ENCODE measurements around the gene KSR2.

The KSR2 gene

DNA sequence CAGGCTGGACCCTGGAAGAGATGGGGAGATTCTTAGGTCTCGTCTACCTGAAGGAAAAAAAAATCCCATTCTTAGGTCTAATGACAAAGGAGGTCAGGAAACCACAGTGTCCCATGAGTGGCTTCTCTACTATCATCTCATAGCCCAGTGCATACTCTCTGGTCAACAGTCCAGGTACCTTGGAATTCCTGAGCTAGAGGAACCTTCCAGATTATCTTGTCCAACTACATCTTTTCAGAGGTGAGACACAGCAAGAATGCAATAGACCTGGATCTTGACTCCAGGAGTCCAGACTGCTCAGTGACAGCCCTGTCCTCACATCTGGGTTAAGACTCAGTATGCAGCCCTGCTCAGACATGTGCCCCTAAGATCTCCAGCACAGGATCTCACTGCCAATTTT lies 429.9 kb downstream of the KSR2 start:
- TF ChIP-seq CTCF (IDR thresholded peaks at IDR 0.05) = no peak
- H2AFZ ChIP-seq = no peak overlapping the region
- no peak overlapping the region for H3K9ac ChIP-seq
- no peaks in the 10 kb centered on the region for H3K36me3 ChIP-seq (ENCODE audit: control insufficient read depth, insufficient read depth, low read length)
- H3K4me3 ChIP-seq (ENCODE audit: low read depth, low read length) = no peak overlapping the region
- no peak overlapping the region for H3K27ac ChIP-seq
- no peaks in the 10 kb centered on the region for H3K4me1 ChIP-seq
- no peaks in the 10 kb centered on the region for H3K9me3 ChIP-seq (ENCODE audit: control insufficient read depth, low read length)
- H3K4me2 ChIP-seq (ENCODE audit: low read length) = no peak overlapping the region
- no peaks in the 10 kb centered on the region for H3K27me3 ChIP-seq (ENCODE audit: control insufficient read depth, insufficient read depth, low read length)
- no peaks in the 10 kb centered on the region for H3K79me2 ChIP-seq

DNA sequence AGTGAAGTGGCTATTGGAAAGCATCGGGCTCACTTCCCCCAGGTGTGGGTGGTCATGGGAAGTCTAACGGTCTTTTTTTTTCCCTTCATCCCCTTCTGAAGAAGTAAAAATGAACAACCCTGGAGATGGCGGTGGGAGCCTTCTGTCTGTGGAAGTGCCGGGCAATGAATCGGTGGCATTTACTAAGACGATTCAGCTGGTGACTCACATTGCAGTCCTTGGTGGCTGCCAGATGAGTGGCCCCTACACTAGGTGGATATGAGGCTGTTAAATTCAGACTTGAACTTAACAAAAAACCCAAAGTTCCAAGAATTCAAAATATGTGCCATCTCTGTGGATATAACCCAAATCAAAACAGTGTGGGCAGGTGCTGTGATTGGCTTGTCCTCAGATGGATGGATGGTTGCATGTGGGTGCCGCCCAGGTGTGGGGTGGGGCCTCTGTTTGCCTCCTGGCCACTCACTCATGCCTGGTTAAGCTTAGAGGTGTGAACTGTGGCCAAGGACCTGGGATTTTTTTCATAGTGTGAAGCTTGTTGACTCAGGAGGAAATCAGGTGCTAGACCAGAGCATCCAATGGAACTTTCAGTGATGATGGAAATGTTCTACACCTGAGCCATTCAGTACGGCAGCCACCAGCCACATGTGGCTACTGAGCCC lies 430.6 kb downstream of the KSR2 start:
- Histone ChIP-seq H3K4me1 (no peaks in the 10 kb centered on the region), H3K27me3 (ENCODE audit: control insufficient read depth, insufficient read depth, low read length) (no peaks in the 10 kb centered on the region), H3K36me3 (ENCODE audit: control insufficient read depth, insufficient read depth, low read length) (no peaks in the 10 kb centered on the region), H3K9me3 (ENCODE audit: control insufficient read depth, low read length) (no peaks in the 10 kb centered on the region), H3K4me2 (ENCODE audit: low read length) (no peak overlapping the region), H2AFZ (no peak overlapping the region), H3K27ac (no peak overlapping the region), H3K4me3 (ENCODE audit: low read depth, low read length) (no peak overlapping the region), H3K79me2 (no peaks in the 10 kb centered on the region), H3K9ac (no peak overlapping the region)
- no peak for TF ChIP-seq CTCF (IDR thresholded peaks at IDR 0.05)

GRCh38 chr12:117533687-117534086 lies 435.1 kb downstream of the KSR2 start:
- Histone ChIP-seq H3K9me3 (ENCODE audit: control insufficient read depth, low read length) (no peaks in the 10 kb centered on the region), H3K4me3 (ENCODE audit: low read depth, low read length) (no peak overlapping the region), H3K4me2 (ENCODE audit: low read length) (no peak overlapping the region), H3K36me3 (ENCODE audit: control insufficient read depth, insufficient read depth, low read length) (no peaks in the 10 kb centered on the region), H3K27me3 (ENCODE audit: control insufficient read depth, insufficient read depth, low read length) (no peaks in the 10 kb centered on the region), H3K9ac (no peak overlapping the region), H2AFZ (no peak overlapping the region), H3K4me1 (no peaks in the 10 kb centered on the region), H3K79me2 (no peaks in the 10 kb centered on the region), H3K27ac (no peak overlapping the region)
- no peak for TF ChIP-seq CTCF (IDR thresholded peaks at IDR 0.05)

- no peak for TF ChIP-seq CTCF (IDR thresholded peaks at IDR 0.05)
- H3K4me2 ChIP-seq (ENCODE audit: low read length) = no peak overlapping the region
- no peak overlapping the region for H3K9ac ChIP-seq
- no peak overlapping the region for H2AFZ ChIP-seq
- no peaks in the 10 kb centered on the region for H3K27me3 ChIP-seq (ENCODE audit: control insufficient read depth, insufficient read depth, low read length)
- H3K9me3 ChIP-seq (ENCODE audit: control insufficient read depth, low read length) = no peaks in the 10 kb centered on the region
- H3K4me3 ChIP-seq (ENCODE audit: low read depth, low read length) = no peak overlapping the region
- no peaks in the 10 kb centered on the region for H3K4me1 ChIP-seq
- no peaks in the 10 kb centered on the region for H3K36me3 ChIP-seq (ENCODE audit: control insufficient read depth, insufficient read depth, low read length)
- no peaks in the 10 kb centered on the region for H3K79me2 ChIP-seq
- no peak overlapping the region for H3K27ac ChIP-seq
Measured at GRCh38 chr12:117530796-117531195, 438.0 kb downstream of the KSR2 start.

- H2AFZ ChIP-seq = no peak overlapping the region
- H3K27me3 ChIP-seq (ENCODE audit: control insufficient read depth, insufficient read depth, low read length) = no peaks in the 10 kb centered on the region
Measured at GRCh38 chr12:117528538-117528937, 440.3 kb downstream of the KSR2 start.

More at GRCh38 chr12:117528538-117528937, 440.3 kb downstream of the KSR2 start:
- Histone ChIP-seq H3K9ac (no peak overlapping the region), H3K4me3 (ENCODE audit: low read depth, low read length) (no peak overlapping the region), H3K36me3 (ENCODE audit: control insufficient read depth, insufficient read depth, low read length) (no peaks in the 10 kb centered on the region), H3K79me2 (no peaks in the 10 kb centered on the region), H3K9me3 (ENCODE audit: control insufficient read depth, low read length) (no peaks in the 10 kb centered on the region), H3K4me1 (no peaks in the 10 kb centered on the region), H3K27ac (no peak overlapping the region), H3K4me2 (ENCODE audit: low read length) (no peak overlapping the region)
- no peak for TF ChIP-seq CTCF (IDR thresholded peaks at IDR 0.05)

Measured in parathyroid adenoma (tissue), 2 donors.